Measurements from ENCODE around the gene S100A12.

S100A12 gene

GRCh38 chr1:153364156-153364555 is 11.3 kb downstream of the S100A12 start:
- H3K9me3 Mint-ChIP-seq: no peaks in the 10 kb centered on the region
- H3K27me3 Mint-ChIP-seq: no peaks in the 10 kb centered on the region
- peak in 1 of 2 donors; percentile 1 for DNase-seq
- H3K27ac Mint-ChIP-seq: peak overlapping the region in 1 of 2 donors; percentile 34
- ATAC-seq: no peak
- no peak overlapping the region for H3K4me3 Mint-ChIP-seq
- no peaks in the 10 kb centered on the region for H3K4me1 Mint-ChIP-seq

DNA sequence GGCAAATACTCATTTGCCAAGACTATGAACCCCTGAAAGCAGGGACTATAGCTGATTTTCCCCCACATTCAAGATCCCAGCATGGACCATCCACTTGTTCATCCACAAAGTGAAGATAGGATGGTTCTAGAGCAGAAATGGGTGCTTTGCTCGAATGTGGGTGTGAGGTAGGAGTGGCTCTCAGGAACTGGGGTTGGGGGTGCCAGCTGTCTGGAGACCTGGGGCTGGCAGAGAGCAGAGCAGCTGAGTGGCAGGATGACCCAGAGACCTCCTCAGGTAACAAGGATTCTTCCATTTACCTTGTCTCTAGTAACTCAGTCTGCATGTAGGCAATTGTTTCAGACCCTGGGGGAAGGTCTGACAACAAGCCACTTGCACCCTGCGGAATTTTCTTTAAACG is 11.8 kb downstream of the S100A12 start:
- H3K27me3 Mint-ChIP-seq: no peaks in the 10 kb centered on the region
- H3K27ac Mint-ChIP-seq: peak overlapping the region in 1 of 2 donors; percentile 4
- H3K4me3 Mint-ChIP-seq: no peak overlapping the region
- ATAC-seq (no peak), DNase-seq (no peak)
- H3K4me1 Mint-ChIP-seq: no peaks in the 10 kb centered on the region
- H3K9me3 Mint-ChIP-seq: no peaks in the 10 kb centered on the region

DNA sequence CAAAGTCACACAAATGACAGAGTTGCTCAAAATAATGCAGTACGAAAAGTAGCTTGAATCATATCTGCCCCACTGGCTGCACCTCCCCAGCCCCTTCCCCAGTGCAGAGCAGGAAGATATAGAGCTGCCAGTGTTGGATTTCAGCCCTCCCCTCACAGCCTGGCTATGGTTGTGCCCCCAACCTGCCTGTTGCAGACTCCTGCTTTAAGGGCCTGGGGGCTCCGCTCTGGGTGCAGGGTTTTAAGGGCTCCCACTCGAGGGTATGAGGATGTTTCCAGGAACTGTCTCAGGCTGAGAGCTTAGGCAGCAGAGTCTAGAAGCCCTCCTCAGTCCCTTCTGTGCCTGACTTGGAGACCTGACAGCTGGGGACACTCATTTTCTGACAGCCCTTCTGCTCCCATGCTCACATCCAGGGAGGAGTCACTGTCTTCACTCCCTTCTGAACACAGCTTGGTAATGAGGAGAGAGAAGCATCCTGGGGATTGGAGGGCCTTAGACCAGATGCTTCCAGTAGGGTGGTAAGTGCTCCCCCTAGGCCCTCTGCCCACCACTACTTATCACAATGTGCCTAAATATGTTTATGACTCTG is 13.1 kb downstream of the S100A12 start:
- ATAC-seq: no peak
- Mint-ChIP-seq H3K27ac (no peak overlapping the region), H3K4me3 (no peak overlapping the region), H3K9me3 (no peaks in the 10 kb centered on the region), H3K4me1 (peaks cover 10% of the 10 kb centered on the region), H3K27me3 (no peaks in the 10 kb centered on the region)
- no peak for DNase-seq

GRCh38 chr1:153361480-153362109 is 13.8 kb downstream of the S100A12 start:
- DNase-seq: no peak
- no peaks in the 10 kb centered on the region for H3K9me3 Mint-ChIP-seq
- H3K4me1 Mint-ChIP-seq: peaks cover 16% of the 10 kb centered on the region
- no peak for ATAC-seq
- H3K4me3 Mint-ChIP-seq: no peak overlapping the region
- no peak overlapping the region for H3K27ac Mint-ChIP-seq
- no peaks in the 10 kb centered on the region for H3K27me3 Mint-ChIP-seq

DNA sequence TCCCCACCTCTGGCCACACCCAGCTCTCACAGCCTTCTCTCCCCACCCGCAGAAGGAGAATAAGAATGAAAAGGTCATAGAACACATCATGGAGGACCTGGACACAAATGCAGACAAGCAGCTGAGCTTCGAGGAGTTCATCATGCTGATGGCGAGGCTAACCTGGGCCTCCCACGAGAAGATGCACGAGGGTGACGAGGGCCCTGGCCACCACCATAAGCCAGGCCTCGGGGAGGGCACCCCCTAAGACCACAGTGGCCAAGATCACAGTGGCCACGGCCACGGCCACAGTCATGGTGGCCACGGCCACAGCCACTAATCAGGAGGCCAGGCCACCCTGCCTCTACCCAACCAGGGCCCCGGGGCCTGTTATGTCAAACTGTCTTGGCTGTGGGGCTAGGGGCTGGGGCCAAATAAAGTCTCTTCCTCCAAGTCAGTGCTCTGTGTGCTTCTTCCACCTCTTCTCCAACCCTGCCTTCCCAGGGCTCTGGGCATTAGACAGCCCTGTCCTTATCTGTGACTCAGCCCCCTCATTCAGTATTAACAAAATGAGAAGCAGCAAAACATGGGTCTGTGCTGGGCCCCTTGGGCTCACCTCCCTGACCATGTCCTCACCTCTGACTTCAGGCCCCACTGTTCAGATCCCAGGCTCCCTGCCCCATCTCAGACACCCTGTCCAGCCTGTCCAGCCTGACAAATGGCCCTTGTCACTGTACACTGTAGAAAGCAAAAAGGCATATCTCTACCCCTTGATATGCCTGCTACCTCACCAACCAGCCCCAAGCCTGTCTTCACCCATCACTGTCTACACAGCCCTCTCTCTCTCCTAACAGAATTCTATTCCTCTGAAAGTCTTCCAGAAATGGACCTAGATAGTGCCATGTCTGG is 14.6 kb downstream of the S100A12 start:
- no peak for DNase-seq
- Mint-ChIP-seq H3K27me3 (no peaks in the 10 kb centered on the region), H3K27ac (peak overlapping the region in 1 of 2 donors; percentile 78), H3K4me1 (peaks cover 22% of the 10 kb centered on the region), H3K9me3 (no peaks in the 10 kb centered on the region), H3K4me3 (no peak overlapping the region)
- ATAC-seq: no peak

- H3K27me3 Mint-ChIP-seq: no peaks in the 10 kb centered on the region
- ATAC-seq (no peak), DNase-seq (no peak)
- no peak overlapping the region for H3K4me3 Mint-ChIP-seq
- no peaks in the 10 kb centered on the region for H3K9me3 Mint-ChIP-seq
- no peak overlapping the region for H3K27ac Mint-ChIP-seq
- H3K4me1 Mint-ChIP-seq: peaks cover 22% of the 10 kb centered on the region
Measured at GRCh38 chr1:153360190-153360589, 15.2 kb downstream of the S100A12 start.

- H3K4me1 Mint-ChIP-seq: peaks cover 22% of the 10 kb centered on the region
- peak in 1 of 2 donors; percentile 4 for DNase-seq
Measured at GRCh38 chr1:153359241-153359640, 16.2 kb downstream of the S100A12 start.

GRCh38 chr1:153358691-153358975 is 16.8 kb downstream of the S100A12 start:
- no peaks in the 10 kb centered on the region for H3K9me3 Mint-ChIP-seq
- no peaks in the 10 kb centered on the region for H3K27me3 Mint-ChIP-seq
- H3K4me3 Mint-ChIP-seq: no peak overlapping the region
- DNase-seq (no peak), ATAC-seq (no peak)
- H3K4me1 Mint-ChIP-seq: peaks cover 22% of the 10 kb centered on the region
- no peak overlapping the region for H3K27ac Mint-ChIP-seq

More at GRCh38 chr1:153359241-153359640, 16.2 kb downstream of the S100A12 start:
- H3K27me3 Mint-ChIP-seq: no peaks in the 10 kb centered on the region
- H3K27ac Mint-ChIP-seq: no peak overlapping the region
- H3K9me3 Mint-ChIP-seq: no peaks in the 10 kb centered on the region
- ATAC-seq: no peak
- no peak overlapping the region for H3K4me3 Mint-ChIP-seq

DNA sequence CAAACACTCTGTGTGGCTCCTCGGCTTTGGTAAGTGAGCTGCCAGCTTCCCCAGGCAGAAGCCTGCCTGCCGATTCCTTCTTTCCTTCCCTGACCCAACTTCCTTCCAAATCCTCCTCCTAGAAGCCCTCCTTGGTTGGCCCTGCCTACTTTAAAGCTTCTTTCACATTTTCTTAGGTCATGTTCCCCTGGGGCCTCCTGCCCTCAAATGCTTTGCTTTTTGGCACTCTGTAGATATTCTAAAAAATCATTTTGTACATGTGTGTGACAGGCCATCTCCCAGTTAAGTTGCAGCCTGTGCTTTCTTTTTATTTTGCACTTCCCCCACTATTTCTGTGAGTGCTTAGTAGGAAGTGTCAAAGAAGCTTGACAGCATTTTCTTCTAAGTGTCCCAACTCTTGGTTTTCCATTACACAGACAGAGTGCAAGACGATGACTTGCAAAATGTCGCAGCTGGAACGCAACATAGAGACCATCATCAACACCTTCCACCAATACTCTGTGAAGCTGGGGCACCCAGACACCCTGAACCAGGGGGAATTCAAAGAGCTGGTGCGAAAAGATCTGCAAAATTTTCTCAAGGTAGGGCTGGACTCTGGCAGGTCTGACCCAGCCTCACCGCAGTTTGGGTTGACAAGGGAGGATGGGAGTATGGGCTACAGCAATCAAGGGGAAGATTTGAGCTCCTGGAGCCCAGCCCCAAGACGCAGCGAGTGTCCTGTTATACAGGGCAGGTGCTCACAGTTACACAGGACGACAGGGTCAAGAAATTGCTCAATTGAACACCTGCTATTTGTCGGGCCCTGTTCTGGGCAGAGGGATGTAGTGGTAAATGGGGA is 17.3 kb downstream of the S100A12 start, which contains the start of gene S100A9:
Gene S100A9 (plus strand): TSS at position 2 of the 838 bp plus-strand sequence. CDS start 430 bp downstream, at position 432.
- Mint-ChIP-seq H3K27ac (peak within 1 kb of the TSS in 1 of 2 donors; percentile 30), H3K4me3 (no peak within 1 kb of the TSS), H3K4me1 (peaks cover 22% of the 10 kb centered on the region), H3K27me3 (no peaks in the 10 kb centered on the region), H3K9me3 (no peaks in the 10 kb centered on the region)
- ATAC-seq (no peak), DNase-seq (peak in 1 of 2 donors; percentile 2)

- H3K4me1 Mint-ChIP-seq: peaks cover 22% of the 10 kb centered on the region
- peak; percentile 36 for ATAC-seq
- H3K4me3 Mint-ChIP-seq: no peak overlapping the region
- H3K9me3 Mint-ChIP-seq: no peaks in the 10 kb centered on the region
- no peaks in the 10 kb centered on the region for H3K27me3 Mint-ChIP-seq
- peak in 1 of 2 donors; percentile 8 for DNase-seq
- peak overlapping the region in 1 of 2 donors; percentile 30 for H3K27ac Mint-ChIP-seq
Measured at GRCh38 chr1:153357076-153357852, 18.2 kb downstream of the S100A12 start.

GRCh38 chr1:153356392-153357075 is 18.9 kb downstream of the S100A12 start:
- Mint-ChIP-seq H3K27me3 (no peaks in the 10 kb centered on the region), H3K27ac (no peak overlapping the region), H3K4me3 (no peak overlapping the region), H3K4me1 (peaks cover 22% of the 10 kb centered on the region), H3K9me3 (no peaks in the 10 kb centered on the region)
- ATAC-seq: no peak
- peak in 1 of 2 donors; percentile 7 for DNase-seq

DNA sequence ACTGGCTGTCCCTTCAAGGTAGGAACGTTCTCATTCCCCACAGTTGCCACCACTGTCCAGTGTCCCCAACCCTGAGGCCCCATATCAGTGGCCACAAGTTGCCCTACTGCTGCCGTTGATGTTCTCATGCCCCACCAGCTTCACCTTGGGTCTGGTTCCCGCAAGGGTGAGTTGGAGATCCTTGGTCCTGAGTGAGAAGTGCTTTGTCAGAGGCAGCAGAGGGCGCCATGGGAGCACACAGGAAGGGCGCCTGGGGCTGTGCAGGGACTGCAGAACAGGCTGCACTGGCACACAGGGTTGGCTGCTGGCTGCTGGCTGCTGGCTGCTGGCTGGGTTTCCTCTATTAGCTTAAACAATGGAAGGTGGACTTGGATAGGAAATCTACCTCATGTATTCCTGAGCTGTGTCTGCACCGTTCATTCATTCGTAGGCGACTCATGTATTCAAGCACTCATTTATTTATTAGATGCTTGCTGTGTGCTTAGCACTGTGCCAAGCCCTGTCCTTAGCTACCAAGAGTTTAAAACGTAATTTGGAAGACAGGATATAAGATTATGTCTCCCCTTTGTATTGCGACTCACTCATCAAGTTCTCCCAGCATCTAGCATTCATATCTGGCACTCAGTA is 19.9 kb downstream of the S100A12 start:
- peaks cover 22% of the 10 kb centered on the region for H3K4me1 Mint-ChIP-seq
- no peak overlapping the region for H3K27ac Mint-ChIP-seq
- no peak overlapping the region for H3K4me3 Mint-ChIP-seq
- DNase-seq (peak; percentile 43 to 52), ATAC-seq (peak; percentile 88)
- H3K27me3 Mint-ChIP-seq: no peaks in the 10 kb centered on the region
- H3K9me3 Mint-ChIP-seq: no peaks in the 10 kb centered on the region

GRCh38 chr1:153354515-153355193 is 20.8 kb downstream of the S100A12 start:
- Mint-ChIP-seq H3K9me3 (no peaks in the 10 kb centered on the region), H3K27me3 (peaks cover 5% of the 10 kb centered on the region), H3K4me1 (peaks cover 22% of the 10 kb centered on the region), H3K27ac (no peak overlapping the region), H3K4me3 (no peak overlapping the region)
- peak in 1 of 2 donors; percentile 1 for DNase-seq
- ATAC-seq: no peak
